Neural progenitor cell (in vitro differentiated cells): ENCODE results near the gene MACROD2.

Source experiments
- CTCF ChIP-seq: fragments of 200-600 bp; sonication (generic); IDR thresholded peaks from 2 replicates; pipeline ENCODE4 v1.5.1; 2017; ENCODE audit warnings: antibody characterized with exemption, mild to moderate bottlenecking
- EZH2phosphoT487 ChIP-seq: fragments of 200-600 bp; sonication (generic); IDR thresholded peaks from 2 replicates; pipeline ENCODE4 v1.6.1; 2017; ENCODE audit warnings: antibody characterized with exemption

GRCh38 chr20:14955399-14955798, 960.1 kb downstream of the MACROD2 start:
- TF ChIP-seq CTCF (no peak), EZH2phosphoT487 (no peak)
